ENCODE results near the gene ADD2.

DNA sequence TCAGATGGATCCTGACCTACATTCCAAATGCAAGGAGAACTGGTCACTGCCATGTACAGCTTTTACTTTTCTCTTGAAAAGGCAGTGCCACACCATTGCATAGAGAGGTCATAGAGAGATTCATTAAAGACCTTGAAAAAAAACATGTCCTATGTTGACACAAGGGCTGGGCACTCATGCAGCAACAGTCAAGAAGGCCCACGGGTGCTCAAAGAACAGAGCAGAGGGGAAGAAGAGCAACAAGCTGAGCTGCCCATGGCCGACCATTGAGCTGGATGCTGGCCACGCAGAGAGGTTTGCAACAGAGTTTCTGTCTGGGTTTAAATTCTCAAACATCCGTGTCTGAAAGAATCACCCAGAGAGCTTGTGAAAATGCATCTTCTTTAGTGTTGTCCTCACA, 99.1 kb downstream of the ADD2 start:
- TF ChIP-seq CTCF (IDR thresholded peaks at IDR 0.05) (no peak), EZH2 (IDR thresholded peaks at IDR 0.05) (no peak)

Data from neural progenitor cell (in vitro differentiated cells).